Fibroblast of peridontal ligament (primary cell): ENCODE measurements around the gene ACOT9.
"Not testable (repeated sequence)": the region's sequence is repeated elsewhere in the genome, so short reads cannot be mapped to it uniquely, and the experiment has no call there.

Experiments used
- DNase-seq: peaks from one replicate; pipeline ENCODE4 v3.0.0-alpha.2; 2010; ENCODE audit errors: extremely low read depth

ACOT9 gene

DNA sequence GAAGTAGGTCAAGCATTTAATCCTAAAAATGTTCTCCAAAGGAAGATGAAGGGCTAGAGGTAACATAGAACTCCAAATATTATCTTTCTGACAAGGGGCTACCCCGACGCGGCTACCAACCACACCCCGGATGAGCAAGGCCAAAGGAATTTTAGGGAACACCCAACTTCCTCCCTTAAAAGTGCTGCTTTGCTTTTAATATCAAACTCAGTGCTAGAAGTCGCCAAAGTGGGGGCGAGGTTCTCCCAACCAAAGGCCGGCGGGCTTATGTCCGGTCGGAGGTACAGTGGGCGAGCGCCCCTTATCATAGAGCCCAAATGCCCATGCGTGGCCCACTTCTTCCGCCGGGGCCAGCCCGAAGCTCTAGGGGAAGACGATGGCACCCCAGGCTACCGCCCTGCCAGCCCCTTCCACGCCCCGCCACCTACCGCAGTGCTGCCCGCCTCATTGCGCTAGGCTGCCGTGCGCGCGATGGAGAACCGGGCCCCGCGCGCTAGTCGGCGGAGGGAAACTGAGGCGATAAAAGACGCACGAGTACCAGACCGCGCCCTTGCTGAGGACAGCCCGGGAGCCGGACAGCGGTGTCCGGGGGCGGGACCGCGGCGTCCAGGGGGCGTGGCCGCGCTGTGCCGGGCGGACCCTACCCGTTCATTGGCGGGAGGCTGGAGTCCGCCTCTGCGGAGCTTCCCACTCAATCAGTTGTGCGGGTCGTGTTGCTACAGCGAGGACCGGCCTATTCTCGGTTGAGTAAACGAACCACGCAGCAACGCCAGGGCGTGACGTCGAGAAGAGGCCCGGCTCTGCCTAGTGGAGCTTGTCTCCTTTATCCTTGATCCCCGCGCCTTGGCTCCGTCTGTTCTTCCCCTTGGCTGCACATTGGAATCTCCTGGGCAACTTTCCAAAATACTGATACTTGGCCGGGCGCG lies at the start of gene ACOT9:
Gene ACOT9, minus strand, starts transcription at position 580 of the 926 bp plus-strand sequence. Its CDS starts 132 bp downstream, at position 448.
- peak; percentile 94 for DNase-seq

GRCh38 chrX:23790155-23790497 lies 47.0 kb upstream of the ACOT9 start:
- DNase-seq, result no peak

GRCh38 chrX:23789386-23790154 lies 46.5 kb upstream of the ACOT9 start:
- no peak for DNase-seq

DNA sequence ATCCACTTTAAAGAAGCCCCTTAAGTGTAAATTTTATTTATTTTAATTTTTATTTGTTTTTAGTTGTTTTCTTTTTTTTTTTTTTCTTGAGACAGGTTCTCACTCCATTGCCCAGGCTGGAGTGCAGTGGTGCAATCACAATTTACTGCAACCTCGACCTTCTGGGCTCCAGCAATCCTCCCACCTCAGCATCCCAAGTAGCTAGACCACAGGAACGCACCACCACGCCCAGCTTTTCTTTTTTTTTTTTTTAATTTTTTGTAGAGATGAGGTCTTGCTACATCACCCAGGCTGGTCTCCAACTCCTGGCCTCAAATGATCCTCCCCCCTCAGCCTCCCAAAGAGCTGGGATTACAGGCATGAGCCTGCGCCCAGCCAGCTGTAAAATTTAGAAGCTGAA lies 45.9 kb upstream of the ACOT9 start:
- DNase-seq, result no peak

DNA sequence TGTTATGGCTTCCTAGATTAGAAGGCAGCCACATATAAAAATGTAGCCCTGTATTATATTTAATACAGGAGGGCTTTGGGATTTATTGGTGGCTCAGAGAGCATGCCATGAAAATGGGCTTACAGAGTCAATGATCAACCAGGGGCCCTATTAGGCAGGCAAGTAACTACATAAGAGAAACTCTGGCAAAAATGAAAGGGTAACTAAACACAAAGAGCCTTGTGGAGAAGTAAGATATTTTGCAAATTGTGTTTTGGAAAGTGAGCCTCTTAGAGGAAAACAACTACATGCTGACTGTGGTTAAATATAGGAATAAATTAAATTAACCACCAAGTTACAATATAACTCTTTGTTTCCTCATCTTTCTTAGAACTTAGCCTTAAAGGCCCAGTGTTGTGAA lies 45.4 kb upstream of the ACOT9 start:
- DNase-seq, result no peak

DNA sequence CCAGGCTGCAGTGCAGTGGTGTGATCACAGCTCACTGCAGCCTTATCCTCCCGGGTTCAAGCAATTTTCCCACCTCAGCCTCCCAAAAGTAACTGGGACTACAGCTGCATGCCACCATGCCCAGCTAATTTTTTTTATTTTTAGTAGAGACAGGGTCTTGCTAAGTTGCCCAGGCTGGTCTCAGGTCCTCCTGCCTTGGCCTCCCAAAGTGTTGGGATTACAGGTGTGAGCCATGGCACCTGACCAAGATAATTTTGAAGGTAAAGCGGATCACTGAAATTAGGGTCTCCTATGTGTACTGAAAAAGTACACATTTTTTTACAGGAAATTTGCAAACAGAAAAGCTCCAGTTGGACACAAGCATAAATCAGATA lies 44.7 kb upstream of the ACOT9 start:
- no peak for DNase-seq

- DNase-seq, result peak; percentile 15
These were observed 43.3 kb upstream of the ACOT9 start for GRCh38 chrX:23786268-23786815.

DNA sequence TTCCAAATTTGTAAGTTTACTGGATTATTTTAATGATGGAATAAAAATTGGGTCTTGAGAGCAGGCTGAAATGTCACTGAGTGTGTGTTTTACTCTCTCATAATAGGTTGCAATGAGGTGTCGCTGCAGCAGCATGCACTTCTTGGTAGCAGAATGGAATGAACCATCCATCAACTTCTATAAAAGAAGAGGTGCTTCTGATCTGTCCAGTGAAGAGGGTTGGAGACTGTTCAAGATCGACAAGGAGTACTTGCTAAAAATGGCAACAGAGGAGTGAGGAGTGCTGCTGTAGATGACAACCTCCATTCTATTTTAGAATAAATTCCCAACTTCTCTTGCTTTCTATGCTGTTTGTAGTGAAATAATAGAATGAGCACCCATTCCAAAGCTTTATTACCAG lies 42.5 kb upstream of the ACOT9 start:
- no peak for DNase-seq

- DNase-seq, result peak; percentile 91
These were observed 41.6 kb upstream of the ACOT9 start for GRCh38 chrX:23784470-23785331.

DNA sequence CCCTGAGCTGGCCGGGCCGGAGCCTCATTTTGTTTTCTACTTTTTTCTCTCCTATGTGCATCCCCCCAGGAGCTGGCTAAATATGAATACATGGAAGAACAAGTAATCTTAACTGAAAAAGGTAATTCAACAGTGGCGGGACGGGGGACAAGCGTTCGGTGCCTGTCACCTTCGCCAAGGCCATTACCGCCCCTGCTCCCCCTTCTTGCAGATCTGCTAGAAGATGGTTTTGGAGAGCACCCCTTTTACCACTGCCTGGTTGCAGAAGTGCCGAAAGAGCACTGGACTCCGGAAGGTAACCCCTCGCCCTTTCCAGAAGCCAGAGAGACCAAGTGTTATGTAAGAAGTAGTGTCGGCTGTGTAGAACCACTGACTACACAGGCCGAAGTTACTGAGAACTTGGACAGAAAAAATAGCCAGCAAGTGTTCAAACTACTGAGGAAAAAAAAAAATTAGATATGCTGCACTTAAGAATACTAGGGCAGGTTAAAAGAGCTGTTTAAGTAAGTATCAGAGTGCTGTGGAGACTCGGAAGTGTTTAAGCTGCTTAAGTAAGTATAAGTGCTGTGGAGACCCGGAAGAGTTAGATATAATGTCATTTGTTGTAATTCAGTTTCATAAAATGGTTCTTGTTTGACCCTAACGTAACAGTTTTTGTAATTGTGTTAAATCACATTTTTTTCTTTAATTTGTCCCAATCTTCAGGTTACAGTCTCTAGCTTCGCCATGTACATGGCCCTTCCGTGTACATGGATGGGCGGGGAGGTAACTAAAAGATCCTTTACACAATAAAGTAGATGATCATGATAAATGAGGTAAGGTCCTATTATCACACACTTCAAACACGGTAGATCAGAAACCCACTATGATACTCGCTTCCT lies 40.8 kb upstream of the ACOT9 start:
- DNase-seq, result peak; percentile 45

DNA sequence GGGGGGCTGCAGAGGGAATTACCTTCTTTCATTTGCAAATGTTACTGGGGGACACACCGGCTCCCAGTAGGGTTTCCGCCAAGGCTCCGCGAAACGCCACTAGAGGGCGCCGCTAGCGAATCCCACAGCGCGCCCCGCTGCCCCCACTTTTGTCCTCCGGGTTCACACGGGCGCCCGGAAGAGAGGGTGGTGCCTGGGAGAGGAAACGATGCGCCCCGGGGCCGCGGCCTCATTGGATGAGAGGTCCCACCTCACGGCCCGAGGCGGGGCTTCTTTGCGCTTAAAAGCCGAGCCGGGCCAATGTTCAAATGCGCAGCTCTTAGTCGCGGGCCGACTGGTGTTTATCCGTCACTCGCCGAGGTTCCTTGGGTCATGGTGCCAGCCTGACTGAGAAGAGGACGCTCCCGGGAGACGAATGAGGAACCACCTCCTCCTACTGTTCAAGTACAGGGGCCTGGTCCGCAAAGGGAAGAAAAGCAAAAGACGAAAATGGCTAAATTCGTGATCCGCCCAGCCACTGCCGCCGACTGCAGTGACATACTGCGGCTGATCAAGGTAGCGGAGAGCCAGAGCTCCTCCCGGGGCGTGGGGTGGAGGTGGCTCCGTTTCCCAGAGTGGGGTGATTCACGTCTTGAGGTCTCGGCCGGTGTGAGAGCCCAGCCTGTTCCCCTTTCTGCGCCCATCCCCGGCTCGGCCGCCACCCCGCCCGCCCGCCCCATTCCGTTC lies 40.0 kb upstream of the ACOT9 start, which contains the start of gene SAT1:
Gene SAT1, plus strand, starts transcription at position 311 of the 726 bp plus-strand sequence. Its CDS starts 179 bp downstream, at position 490.
- DNase-seq, result peak; percentile 91

DNA sequence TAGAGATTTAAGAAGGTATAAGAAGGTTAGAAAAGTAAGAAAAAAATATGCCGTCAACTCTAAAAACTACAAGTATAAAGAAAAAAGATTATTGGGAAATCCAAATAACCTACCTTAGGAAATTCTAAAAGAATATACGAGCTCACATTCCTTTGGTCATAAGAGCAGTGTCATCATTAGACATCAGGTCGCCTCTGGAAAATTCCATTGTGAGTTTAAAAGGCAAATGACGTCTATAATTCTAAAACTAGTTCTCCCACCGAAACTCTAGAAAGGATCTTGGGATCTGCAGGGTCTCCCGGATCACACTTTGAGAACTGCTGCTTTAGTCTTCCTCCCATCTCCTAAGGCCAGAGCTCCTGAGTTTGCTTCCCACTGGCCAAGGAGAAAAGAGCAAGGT lies 39.4 kb upstream of the ACOT9 start:
- DNase-seq, result no peak

- DNase-seq, result peak; percentile 49
These were observed 35.9 kb upstream of the ACOT9 start for GRCh38 chrX:23779025-23779424.

DNA sequence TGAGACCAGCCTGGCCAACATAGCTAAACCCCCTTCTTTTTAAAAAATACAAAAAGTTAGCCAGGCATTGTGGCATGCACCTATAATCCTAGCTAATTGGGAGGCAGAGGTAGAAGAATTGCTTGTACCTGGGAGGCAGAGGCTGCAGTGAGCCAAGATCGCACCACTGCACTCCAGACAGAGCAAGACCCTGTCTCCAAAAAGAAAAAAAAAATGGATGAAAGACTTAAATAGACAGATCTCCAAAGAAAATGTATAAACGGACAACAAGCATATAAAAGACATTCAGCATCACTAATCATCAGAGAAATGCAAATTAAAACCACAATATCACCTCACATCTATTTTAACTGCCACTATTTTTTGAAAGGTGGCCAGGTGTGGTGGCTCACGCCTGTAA lies 33.3 kb upstream of the ACOT9 start:
- DNase-seq, result no peak

GRCh38 chrX:23773601-23774175 lies 30.6 kb upstream of the ACOT9 start:
- no peak for DNase-seq

DNA sequence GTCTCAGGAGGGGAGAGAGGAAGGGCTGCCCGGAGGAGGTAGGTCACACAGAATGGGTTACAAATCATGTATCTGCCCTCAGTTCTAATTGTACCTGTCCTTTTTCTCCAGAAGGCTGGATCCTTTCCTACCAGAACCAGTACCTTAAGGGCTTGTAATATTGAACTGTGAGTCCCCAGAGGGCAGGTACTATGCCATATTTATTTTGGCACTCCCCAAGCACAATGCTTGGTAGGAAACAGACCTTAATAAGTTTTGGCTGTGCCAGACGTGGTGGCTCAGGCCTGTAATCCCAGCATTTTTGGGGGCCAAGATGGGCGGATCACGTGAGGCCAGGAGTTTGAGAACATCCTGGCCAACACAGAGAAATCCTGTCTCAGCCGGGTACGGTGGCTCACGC lies 28.0 kb upstream of the ACOT9 start:
- DNase-seq, result not testable (repeated sequence)

DNA sequence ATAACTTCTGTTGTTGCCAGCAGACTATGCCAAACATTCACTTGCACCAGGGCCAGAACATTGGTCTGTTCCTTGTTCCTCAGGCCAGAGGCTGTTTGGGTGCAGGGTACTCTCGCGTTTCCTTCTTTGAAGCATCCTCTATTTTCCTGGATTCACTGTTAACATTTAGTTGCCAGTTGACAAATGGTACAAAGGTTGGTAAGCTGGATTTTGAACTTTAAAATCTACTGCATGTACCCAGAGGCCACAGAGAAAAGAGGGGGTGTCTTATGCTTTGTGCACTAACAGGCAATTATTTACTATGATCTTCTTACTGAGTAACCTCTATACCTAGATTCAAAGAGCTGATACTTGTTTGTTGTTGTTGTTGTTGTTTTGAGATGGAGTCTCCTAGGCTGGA lies 27.1 kb upstream of the ACOT9 start:
- DNase-seq, result no peak

GRCh38 chrX:23766650-23767551 lies 23.8 kb upstream of the ACOT9 start:
- DNase-seq, result no peak
